VCaP (cell line): ENCODE measurements around the gene PRG2.

Experiments used
- H3K27ac ChIP-seq: fragments of 450-650 bp; 2 replicates; pipeline ENCODE4 v1.5.1; 2017
- TF ChIP-seq, protein P1 (sequence below): fragments of 450-650 bp; conservative IDR thresholded peaks from 2 replicates; pipeline ENCODE4 v1.5.1; 2017; ENCODE audit warnings: mild to moderate bottlenecking, moderate library complexity

The PRG2 gene

DNA sequence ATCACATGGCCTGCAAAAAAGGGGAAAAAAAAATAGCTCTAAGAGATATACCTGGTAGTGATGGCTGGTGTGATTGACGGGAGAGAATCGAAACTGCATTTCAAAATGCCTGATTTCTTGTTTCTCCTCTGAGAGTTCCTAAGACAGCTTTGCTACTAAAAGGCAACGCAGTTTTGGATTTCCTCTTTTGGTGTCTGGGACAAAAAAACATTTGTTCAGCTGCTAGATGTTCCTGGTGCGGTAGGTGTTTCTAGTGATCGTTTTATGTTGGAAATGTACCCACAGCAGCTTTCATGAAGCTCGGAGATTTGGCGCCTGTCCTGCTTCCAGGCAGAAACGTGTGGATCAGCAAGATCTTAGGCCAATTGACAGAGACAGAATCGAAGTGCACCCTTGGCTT lies 34.2 kb downstream of the PRG2 start:
- H3K27ac ChIP-seq, result no peak overlapping the region
- TF ChIP-seq, protein P1, sequence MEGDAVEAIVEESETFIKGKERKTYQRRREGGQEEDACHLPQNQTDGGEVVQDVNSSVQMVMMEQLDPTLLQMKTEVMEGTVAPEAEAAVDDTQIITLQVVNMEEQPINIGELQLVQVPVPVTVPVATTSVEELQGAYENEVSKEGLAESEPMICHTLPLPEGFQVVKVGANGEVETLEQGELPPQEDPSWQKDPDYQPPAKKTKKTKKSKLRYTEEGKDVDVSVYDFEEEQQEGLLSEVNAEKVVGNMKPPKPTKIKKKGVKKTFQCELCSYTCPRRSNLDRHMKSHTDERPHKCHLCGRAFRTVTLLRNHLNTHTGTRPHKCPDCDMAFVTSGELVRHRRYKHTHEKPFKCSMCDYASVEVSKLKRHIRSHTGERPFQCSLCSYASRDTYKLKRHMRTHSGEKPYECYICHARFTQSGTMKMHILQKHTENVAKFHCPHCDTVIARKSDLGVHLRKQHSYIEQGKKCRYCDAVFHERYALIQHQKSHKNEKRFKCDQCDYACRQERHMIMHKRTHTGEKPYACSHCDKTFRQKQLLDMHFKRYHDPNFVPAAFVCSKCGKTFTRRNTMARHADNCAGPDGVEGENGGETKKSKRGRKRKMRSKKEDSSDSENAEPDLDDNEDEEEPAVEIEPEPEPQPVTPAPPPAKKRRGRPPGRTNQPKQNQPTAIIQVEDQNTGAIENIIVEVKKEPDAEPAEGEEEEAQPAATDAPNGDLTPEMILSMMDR, result no peak

DNA sequence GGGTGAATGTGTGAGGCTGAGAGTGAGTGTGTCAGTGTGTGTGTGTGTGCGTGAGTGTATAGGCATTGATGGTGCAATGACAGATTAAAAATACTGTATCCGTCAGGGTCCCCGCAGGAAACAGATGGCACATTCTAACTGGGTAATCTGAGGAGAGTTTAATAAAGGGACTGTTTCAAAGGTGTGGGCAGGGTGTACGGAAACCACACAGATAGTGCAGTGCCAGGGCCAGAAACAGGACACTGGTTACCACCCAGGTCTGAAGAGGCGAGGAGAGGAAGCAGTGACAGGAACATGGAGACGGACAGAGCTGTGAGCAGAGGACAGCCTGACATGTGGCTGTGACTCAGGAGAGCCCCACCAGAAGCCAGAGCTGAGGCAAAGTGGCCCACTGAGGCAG lies 35.8 kb downstream of the PRG2 start:
- TF ChIP-seq, protein P1, result no peak

GRCh38 chr11:57353852-57354251 lies 36.6 kb downstream of the PRG2 start:
- H3K27ac ChIP-seq, result no peak overlapping the region
- TF ChIP-seq, protein P1, result no peak

More for the DNA sequence above, 35.8 kb downstream of the PRG2 start:
- no peak overlapping the region for H3K27ac ChIP-seq

GRCh38 chr11:57353446-57353845 lies 37.0 kb downstream of the PRG2 start:
- TF ChIP-seq, protein P1, result no peak
- no peak overlapping the region for H3K27ac ChIP-seq

DNA sequence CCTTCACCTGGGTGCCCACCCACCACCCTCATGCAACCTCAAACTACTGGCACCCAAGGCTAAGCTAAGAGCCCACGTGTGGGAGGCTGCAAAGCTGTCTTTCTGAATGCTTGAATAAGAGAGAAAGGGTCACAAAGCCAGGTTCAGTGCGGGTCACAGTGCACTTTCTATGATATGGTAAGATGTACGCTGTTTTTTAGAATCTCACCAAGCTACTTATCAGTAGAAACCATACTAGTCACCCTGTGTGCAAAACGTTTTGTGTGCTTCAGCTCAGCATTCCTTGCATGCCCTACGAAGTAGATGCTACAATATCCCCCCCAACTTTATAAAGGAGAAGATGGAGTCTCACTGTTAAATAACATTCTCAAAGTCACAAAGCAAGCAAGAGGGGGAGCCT lies 37.4 kb downstream of the PRG2 start:
- TF ChIP-seq, protein P1, result no peak
- H3K27ac ChIP-seq, result no peak overlapping the region

DNA sequence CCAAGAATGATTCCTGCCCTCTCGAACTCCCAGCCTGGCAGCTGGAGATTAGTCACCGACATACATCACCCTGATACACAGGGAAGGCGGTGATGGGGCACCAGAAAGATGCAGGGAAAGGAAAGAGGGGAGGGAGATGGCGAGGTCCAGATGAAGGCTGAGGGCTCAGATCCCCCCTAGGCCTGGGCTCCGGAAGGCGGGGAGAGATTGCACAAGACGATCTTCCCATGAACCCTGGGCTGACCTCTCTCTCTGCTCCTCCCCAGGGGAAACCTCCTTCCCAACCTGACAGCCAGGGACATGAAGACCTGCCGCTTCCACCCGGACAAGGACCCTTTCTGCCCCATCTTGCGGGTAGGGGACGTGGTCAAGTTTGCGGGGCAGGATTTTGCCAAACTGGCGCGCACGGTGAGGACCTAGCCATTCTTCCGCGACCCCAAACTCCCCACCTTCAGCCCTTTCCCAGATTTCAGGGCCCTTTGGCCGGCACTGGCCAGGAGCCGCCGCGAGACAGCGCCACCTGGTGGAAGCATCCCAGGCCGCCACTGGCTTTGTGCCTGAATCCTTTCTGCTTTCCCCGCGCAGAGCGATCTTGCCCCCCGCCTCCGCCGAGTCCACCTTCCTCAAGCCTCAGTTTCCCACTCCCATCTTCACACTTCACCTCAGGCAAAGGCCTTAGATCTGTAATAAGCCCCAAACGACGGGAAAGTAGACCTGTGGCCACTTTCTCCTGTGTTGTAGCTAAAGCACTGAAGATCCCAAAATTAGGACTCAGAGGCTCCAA lies 40.8 kb downstream of the PRG2 start:
- H3K27ac ChIP-seq, result no peak overlapping the region
- TF ChIP-seq, protein P1, result peak; percentile 93

DNA sequence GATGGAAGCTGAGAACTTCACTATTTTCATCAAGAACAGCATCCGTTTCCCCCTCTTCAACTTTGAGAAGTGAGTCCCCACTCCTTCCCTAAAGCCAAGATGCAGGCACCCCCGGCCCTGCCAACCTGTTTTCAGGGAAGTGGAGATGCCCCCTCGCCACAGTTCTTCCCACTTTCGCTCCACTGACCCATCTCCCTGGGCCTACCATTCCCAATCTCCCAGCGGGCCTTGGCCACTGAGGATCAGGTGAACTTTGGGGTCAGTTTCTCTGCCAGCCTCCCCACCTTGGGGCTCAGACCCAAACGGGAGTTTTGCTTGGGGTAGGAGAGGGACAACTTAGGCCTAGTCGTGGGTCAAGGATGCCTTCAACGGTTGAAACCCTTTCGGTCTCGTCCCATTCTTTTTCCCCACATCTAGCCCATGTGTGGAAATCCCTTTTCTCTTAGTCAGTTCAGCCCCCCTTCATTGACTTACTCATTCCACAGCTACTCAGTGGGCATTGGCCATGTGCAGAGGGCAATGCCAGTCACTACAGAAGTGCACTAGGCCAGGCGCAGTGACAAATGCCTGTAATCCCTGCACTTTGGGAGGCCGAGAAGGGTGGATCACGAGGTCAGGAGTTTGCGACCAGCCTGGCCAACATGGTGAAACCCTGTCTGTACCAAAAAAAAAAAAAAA lies 41.7 kb downstream of the PRG2 start:
- TF ChIP-seq, protein P1, result no peak
- no peak overlapping the region for H3K27ac ChIP-seq
